Measurements from ENCODE around the gene SLC15A1. TPM values are rescaled to one million over a fixed set of nuclear protein-coding genes. Genes with fewer than 3 reads are reported as not detected.

Gene SLC15A1, protein sequence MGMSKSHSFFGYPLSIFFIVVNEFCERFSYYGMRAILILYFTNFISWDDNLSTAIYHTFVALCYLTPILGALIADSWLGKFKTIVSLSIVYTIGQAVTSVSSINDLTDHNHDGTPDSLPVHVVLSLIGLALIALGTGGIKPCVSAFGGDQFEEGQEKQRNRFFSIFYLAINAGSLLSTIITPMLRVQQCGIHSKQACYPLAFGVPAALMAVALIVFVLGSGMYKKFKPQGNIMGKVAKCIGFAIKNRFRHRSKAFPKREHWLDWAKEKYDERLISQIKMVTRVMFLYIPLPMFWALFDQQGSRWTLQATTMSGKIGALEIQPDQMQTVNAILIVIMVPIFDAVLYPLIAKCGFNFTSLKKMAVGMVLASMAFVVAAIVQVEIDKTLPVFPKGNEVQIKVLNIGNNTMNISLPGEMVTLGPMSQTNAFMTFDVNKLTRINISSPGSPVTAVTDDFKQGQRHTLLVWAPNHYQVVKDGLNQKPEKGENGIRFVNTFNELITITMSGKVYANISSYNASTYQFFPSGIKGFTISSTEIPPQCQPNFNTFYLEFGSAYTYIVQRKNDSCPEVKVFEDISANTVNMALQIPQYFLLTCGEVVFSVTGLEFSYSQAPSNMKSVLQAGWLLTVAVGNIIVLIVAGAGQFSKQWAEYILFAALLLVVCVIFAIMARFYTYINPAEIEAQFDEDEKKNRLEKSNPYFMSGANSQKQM
- total RNA-seq: not detected

GRCh38 chr13:98752467-98753290 is at the start of gene SLC15A1:
Gene SLC15A1 (minus strand): TSS chr13:98752672. CDS start chr13:98752598, 74 bp downstream.
- Mint-ChIP-seq H3K36me3 (ENCODE audit: low read depth) (peaks cover 4% of the 10 kb centered on the region), H3K4me1 (peaks cover 5% of the 10 kb centered on the region), H3K4me3 (no peak within 1 kb of the TSS), H3K27me3 (peaks cover 56% of the 10 kb centered on the region), H3K9me3 (peaks cover 6% of the 10 kb centered on the region), H3K27ac (no peak within 1 kb of the TSS)
- POLR2A ChIA-PET: no interaction called here
- no peak for DNase-seq
- CTCF ChIA-PET: no interaction called here

- no peak for DNase-seq
- H3K9me3 Mint-ChIP-seq: no peaks in the 10 kb centered on the region
- H3K4me1 Mint-ChIP-seq: peaks cover 2% of the 10 kb centered on the region
- ChIA-PET POLR2A (interaction anchor here (1.1 kb wide), 1 partner anchor 11 kb away, joined by 3 read pairs; no protein-coding TSS in a partner anchor), CTCF (no interaction called here)
- H3K36me3 Mint-ChIP-seq (ENCODE audit: low read depth): peaks cover 36% of the 10 kb centered on the region
- no peak overlapping the region for H3K4me3 Mint-ChIP-seq
- H3K27ac Mint-ChIP-seq: no peak overlapping the region
- no peaks in the 10 kb centered on the region for H3K27me3 Mint-ChIP-seq
Observed at GRCh38 chr13:98801626-98802418, 49.4 kb upstream of the SLC15A1 start.

- H3K4me3 Mint-ChIP-seq: no peak overlapping the region
- peaks cover 2% of the 10 kb centered on the region for H3K4me1 Mint-ChIP-seq
- no peak overlapping the region for H3K27ac Mint-ChIP-seq
- DNase-seq: no peak
- H3K9me3 Mint-ChIP-seq: no peaks in the 10 kb centered on the region
- POLR2A ChIA-PET: no interaction called here
- no peaks in the 10 kb centered on the region for H3K27me3 Mint-ChIP-seq
- H3K36me3 Mint-ChIP-seq (ENCODE audit: low read depth): peaks cover 47% of the 10 kb centered on the region
- CTCF ChIA-PET: no interaction called here
Observed at GRCh38 chr13:98800078-98800477, 47.6 kb upstream of the SLC15A1 start.

DNA sequence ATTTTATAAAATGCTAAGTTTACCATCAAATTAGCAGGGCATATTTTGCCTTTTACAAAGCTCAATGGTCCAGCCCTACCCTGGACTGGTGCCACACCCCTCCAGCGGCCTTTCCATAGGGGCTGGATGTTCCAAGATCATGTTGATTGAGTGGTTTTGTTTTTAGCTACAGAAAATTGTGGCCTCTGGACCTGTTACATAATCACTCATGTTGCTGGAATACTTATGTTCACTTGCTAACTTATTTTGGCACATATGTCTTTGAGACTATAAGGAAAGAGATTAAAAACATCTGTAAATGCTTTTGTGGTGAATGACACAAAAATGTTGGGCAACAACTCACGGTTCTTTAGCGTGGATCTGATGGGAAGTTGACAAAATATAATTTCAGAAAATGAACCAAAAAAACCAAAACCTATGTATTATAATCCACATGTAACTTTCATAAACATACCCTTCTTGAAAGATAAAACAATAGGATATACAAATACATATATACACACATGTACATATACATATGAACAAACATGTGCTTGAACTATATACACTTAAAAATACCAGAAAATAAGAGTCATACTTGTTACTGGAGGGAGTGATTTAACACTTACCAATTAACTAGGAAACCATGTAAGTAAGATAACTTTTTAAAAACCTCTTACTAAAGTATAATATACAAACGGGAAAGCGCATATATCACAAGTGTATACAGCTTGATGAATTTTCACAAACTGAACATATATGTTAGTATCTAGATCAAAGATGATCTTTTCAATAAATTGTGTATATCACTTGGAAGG is 46.6 kb upstream of the SLC15A1 start:
- CTCF ChIA-PET: no interaction called here
- no peak overlapping the region for H3K27ac Mint-ChIP-seq
- peaks cover 2% of the 10 kb centered on the region for H3K4me1 Mint-ChIP-seq
- H3K4me3 Mint-ChIP-seq: no peak overlapping the region
- DNase-seq: no peak
- H3K36me3 Mint-ChIP-seq (ENCODE audit: low read depth): peaks cover 54% of the 10 kb centered on the region
- no peaks in the 10 kb centered on the region for H3K27me3 Mint-ChIP-seq
- POLR2A ChIA-PET: no interaction called here
- peaks cover 3% of the 10 kb centered on the region for H3K9me3 Mint-ChIP-seq

- Mint-ChIP-seq H3K27me3 (no peaks in the 10 kb centered on the region), H3K36me3 (ENCODE audit: low read depth) (peaks cover 64% of the 10 kb centered on the region), H3K4me1 (peaks cover 2% of the 10 kb centered on the region), H3K4me3 (no peak overlapping the region), H3K27ac (no peak overlapping the region), H3K9me3 (peaks cover 3% of the 10 kb centered on the region)
- no peak for DNase-seq
- ChIA-PET CTCF (interaction anchor here (1.1 kb wide), 1 partner anchor 46 kb away, joined by 3 read pairs; no protein-coding TSS in a partner anchor), POLR2A (interaction anchor here (0.7 kb wide), 1 partner anchor 11 kb away, joined by 3 read pairs; no protein-coding TSS in a partner anchor)
Observed at GRCh38 chr13:98797456-98797855, 45.0 kb upstream of the SLC15A1 start.

DNA sequence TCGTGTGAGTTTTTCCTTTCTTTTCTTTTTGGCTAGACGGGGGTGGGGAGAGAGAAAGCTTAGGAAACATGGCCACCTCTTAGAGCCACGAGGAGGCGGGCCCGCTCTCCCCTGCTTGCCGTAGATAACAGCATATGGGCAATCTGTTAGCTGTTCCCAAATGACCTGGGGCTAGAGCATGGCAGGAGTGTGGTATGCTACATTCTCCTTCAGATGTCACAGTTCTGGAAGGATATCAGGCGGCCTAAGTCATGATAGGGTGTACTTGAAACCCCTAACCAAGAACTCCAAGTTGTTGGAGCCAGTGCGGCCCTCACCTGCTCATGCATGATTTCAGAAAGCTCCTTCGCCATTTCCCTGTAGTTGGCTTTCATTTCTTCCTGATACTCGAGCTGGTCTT is 44.3 kb upstream of the SLC15A1 start:
- peaks cover 3% of the 10 kb centered on the region for H3K9me3 Mint-ChIP-seq
- H3K4me1 Mint-ChIP-seq: peaks cover 2% of the 10 kb centered on the region
- H3K4me3 Mint-ChIP-seq: no peak overlapping the region
- peaks cover 71% of the 10 kb centered on the region for H3K36me3 Mint-ChIP-seq (ENCODE audit: low read depth)
- no peak for DNase-seq
- ChIA-PET POLR2A (interaction anchor here (0.7 kb wide), 1 partner anchor 11 kb away, joined by 3 read pairs; no protein-coding TSS in a partner anchor), CTCF (interaction anchor here (1.1 kb wide), 1 partner anchor 46 kb away, joined by 3 read pairs; no protein-coding TSS in a partner anchor)
- no peak overlapping the region for H3K27ac Mint-ChIP-seq
- no peaks in the 10 kb centered on the region for H3K27me3 Mint-ChIP-seq

GRCh38 chr13:98796191-98796590 is 43.7 kb upstream of the SLC15A1 start:
- Mint-ChIP-seq H3K27me3 (no peaks in the 10 kb centered on the region), H3K4me1 (peaks cover 2% of the 10 kb centered on the region), H3K36me3 (ENCODE audit: low read depth) (peaks cover 74% of the 10 kb centered on the region), H3K4me3 (no peak overlapping the region), H3K9me3 (peaks cover 3% of the 10 kb centered on the region), H3K27ac (no peak overlapping the region)
- POLR2A ChIA-PET: no interaction called here
- no peak for DNase-seq
- CTCF ChIA-PET: no interaction called here

DNA sequence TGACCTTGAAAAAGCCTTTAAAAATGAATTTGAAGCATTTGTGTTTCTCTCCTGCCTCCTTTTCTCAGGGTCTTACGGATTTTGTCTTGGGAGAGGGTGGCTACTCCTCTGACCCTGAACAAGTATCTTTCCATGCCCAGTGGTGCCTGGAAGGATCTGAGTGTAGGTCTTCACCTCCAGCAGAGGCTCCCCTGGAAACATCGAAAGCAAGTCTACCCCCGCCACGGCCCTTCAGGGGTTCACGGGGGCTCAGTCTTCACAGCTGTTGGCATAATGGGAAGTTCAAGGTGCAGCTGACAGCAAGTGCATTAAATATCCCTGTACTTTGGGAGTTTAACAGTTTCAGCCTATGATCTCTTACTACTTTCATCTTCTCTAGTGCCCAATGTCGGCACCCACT is 42.7 kb upstream of the SLC15A1 start:
- peaks cover 3% of the 10 kb centered on the region for H3K9me3 Mint-ChIP-seq
- no peak overlapping the region for H3K4me3 Mint-ChIP-seq
- H3K27ac Mint-ChIP-seq: no peak overlapping the region
- peaks cover 2% of the 10 kb centered on the region for H3K4me1 Mint-ChIP-seq
- ChIA-PET POLR2A (no interaction called here), CTCF (no interaction called here)
- DNase-seq: no peak
- peaks cover 74% of the 10 kb centered on the region for H3K36me3 Mint-ChIP-seq (ENCODE audit: low read depth)
- no peaks in the 10 kb centered on the region for H3K27me3 Mint-ChIP-seq

GRCh38 chr13:98794498-98794897 is 42.0 kb upstream of the SLC15A1 start:
- no peak overlapping the region for H3K27ac Mint-ChIP-seq
- no peak overlapping the region for H3K4me3 Mint-ChIP-seq
- ChIA-PET POLR2A (no interaction called here), CTCF (no interaction called here)
- peaks cover 3% of the 10 kb centered on the region for H3K9me3 Mint-ChIP-seq
- H3K36me3 Mint-ChIP-seq (ENCODE audit: low read depth): peaks cover 70% of the 10 kb centered on the region
- peaks cover 1% of the 10 kb centered on the region for H3K27me3 Mint-ChIP-seq
- no peak for DNase-seq
- peaks cover 2% of the 10 kb centered on the region for H3K4me1 Mint-ChIP-seq

DNA sequence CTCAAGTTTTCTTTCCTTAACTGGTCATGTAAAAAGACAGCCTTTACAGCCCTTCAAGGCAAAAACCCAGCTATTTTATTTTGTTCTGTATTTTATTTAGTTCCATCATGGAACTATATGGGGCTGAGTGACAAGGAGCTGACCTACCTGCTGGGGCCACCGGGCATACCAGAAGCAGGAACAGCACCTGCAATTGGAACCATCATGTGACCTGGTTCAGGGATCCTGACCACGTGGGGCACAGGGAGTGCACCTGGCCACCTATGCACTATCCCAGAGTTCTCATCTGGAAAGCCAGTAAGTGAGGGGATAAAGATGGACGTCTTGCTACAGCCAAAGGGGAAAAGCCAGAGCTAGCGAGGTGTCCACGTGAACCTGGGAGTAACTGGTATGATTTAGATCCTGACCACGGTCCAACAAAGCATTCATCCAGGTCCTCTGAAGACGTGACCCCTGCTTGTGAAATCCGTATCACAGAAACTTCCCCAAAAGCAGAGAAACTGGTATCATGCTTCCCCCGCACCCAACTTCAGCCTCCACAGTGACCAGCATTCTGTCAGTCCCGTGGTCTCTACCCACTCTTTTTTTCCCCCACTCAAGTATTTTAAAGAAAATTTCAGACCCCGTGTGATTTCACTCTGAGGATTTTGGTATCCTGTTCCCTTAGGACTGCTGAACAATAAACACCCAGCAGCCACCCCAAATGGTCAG is 40.5 kb upstream of the SLC15A1 start:
- peaks cover 57% of the 10 kb centered on the region for H3K36me3 Mint-ChIP-seq (ENCODE audit: low read depth)

DNA sequence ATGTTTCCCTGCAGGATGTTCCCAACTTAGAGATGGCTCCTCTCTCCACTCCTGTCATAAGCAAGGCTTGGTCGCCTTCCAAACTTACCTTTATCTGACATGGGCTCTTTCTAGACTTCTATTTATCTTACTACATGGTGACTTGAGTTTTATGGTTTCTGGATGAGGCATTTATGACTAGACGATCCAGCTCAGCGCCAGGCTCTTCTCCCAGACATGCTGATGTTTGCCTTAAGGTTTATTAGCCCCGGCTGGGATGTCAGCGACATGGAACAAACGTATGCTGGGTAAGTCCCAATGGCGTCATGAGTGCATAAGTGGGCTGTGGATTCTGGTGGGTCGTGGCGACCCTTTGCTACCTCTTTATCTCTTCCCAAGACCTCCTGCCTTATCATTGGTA is 39.8 kb upstream of the SLC15A1 start:
- DNase-seq: no peak
- POLR2A ChIA-PET: no interaction called here
- Mint-ChIP-seq H3K9me3 (peaks cover 3% of the 10 kb centered on the region), H3K4me3 (no peak overlapping the region), H3K36me3 (ENCODE audit: low read depth) (peaks cover 51% of the 10 kb centered on the region), H3K27me3 (peaks cover 10% of the 10 kb centered on the region), H3K27ac (no peak overlapping the region), H3K4me1 (no peaks in the 10 kb centered on the region)
- CTCF ChIA-PET: interaction anchor here (1.1 kb wide), 1 partner anchor 12 kb away, joined by 3 read pairs; no protein-coding TSS in a partner anchor

More for the DNA sequence above, 40.5 kb upstream of the SLC15A1 start:
- H3K27ac Mint-ChIP-seq: no peak overlapping the region
- CTCF ChIA-PET: interaction anchor here (1.1 kb wide), 1 partner anchor 12 kb away, joined by 3 read pairs; no protein-coding TSS in a partner anchor
- DNase-seq: no peak
- POLR2A ChIA-PET: no interaction called here
- peaks cover 10% of the 10 kb centered on the region for H3K27me3 Mint-ChIP-seq
- H3K9me3 Mint-ChIP-seq: peaks cover 3% of the 10 kb centered on the region
- H3K4me1 Mint-ChIP-seq: peaks cover 2% of the 10 kb centered on the region
- no peak overlapping the region for H3K4me3 Mint-ChIP-seq

Measured in activated CD4-positive, alpha-beta memory T cell treated with anti-CD3 and anti-CD28 coated beads, Interleukin-2, amount 10 ng/mL, durations not matched to agents 7 days and 5 days (primary cell).